NCI-H2196 treated with DMSO at 0.1 percent for 48 hours (cell line): ENCODE data around the gene AAR2.

Source experiments
- DNase-seq: peaks from one replicate; lab custom pipeline; 2025; ENCODE audit not compliant: unreplicated experiment; lab: John Stamatoyannopoulos, UW

AAR2 gene

DNA sequence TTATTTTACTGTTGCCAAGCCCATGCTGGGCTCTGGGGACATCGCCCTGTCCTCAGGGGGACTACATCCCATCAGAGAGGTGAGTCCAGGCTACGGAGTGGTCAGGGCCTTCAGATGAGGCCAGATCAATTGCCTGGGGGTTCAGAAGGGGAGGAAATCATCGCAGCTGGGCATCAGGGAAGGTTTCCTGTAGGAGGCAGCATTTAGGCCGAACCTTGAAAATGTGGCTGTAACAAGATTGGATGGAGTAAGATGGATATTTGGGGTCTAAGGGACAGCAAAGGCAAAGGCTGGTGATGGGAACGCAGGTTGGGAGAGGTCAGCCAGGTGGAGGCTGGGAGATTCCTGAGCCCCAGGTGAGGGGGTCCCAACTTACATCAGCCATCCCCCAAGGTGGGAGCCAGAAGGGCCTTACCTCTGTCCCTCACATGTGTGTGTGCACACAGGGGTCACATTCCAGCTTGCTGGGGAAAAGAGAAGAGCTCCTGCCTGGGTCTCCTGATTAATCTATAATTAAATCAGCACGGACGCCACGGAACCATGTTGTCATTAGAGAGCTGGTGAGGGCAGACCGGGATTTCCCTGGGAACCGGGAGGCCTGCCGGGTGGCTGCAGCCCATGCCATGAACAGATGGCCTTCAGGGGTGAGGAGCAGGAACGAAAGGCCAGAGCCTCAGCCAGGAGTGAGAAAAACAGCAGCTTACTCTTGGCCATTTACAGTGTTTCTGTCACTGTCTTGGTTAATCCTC, 39.3 kb downstream of the AAR2 start:
- DNase-seq: no peak

DNA sequence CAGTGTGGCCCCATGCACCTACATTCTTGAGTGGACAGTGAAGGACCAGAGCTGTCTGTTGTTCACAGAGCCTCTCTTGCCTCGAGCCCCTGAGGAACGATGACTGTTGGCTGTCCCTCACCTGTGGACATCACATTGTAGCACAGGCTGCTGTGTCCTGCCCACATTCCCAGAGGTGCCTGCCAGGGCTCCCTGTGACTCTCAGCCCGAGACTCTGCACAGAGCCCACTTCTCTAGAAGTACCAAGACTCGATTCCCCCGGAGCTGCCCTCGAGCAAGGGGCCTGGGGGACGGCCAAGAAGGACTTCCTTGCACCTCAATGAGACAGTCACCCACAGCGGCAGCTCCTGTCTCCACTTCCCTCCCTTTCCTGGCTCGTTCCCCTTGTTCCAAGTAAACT, 41.3 kb downstream of the AAR2 start:
- DNase-seq: no peak

DNA sequence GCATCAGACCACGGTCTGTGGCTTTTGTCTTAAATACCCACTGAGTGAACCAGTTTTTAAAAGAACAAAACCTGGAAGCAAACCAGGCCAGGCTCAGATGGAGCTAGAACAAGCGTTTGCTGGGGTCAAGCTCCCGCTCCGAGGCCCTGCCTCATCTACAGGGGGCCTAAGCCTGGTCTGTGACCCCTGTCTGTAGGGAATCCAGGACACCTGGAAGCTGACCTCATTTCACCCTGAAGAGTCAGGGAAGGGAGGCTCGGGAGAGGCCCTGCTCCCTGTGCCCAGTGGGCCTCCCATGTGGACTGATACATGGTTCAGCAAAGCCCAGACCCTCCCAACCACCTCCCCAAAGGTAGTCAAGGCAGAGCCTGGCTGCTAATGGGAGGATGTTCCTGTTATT, 43.1 kb downstream of the AAR2 start:
- DNase-seq: no peak

DNA sequence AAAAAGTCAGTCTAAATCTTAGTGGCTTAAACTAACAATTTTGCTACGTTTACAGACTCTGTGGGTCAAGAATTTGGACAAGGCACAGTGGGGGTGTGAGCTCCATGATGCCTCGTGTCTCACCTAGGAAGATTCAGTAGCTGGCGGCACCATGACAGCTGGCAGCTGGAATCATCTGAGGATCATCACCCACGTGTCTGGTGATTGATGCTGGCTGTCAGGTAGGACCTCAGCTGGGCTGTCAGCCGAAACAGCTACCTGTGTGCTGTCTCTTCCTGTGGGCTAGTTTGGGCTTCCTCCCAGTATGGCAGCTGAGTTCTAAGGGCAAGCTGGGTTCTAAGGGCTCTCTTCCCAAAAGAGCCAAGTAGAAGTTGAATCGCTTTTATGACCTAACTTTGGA, 43.5 kb downstream of the AAR2 start:
- DNase-seq: no peak

DNA sequence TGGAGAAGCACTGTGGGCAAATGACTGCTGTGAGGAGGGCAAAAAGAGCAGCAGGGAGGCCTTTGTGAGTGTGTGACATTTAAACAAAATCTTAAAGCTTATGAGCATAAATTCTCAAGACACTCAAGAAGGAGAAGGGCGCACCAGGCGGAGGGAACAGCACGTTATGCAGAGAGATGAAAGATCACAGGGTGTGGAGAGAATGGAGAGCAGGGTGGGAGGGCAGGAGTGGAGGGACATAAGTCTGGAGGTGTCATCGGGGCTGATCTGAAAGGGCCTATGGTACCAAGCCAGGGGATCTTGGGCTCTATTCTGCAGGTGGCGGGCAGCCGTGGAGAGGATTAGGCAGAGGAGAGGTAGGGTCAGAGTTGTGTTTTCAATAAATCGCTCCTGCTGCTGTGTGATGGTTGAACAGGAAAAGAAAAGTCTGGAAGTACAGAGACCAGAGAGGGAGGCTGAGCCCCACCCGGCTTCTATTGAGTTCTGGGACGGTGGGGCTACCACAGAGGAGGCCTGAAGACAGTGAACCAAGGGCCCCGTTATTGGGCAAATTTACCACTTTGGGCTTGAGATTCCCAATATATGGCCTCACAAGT, 45.6 kb downstream of the AAR2 start:
- DNase-seq: no peak

DNA sequence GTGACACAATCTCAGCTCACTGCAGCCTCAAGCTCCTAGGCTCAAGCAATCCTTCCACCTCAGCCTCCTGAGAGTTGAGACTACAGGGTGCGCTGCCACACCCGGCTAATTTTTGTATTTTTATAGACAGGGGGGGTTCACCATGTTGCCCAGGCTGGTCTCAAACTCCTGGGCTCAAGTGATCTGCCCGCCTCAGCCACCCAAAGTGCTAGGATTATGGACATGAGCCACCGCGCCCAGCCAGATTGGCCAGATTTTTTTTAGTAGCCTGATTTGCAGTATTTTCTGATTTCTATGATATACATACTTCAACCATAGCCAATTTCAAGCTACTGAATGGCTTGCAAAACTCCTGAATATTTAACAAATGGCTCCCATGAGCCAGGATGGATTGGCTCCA, 48.5 kb downstream of the AAR2 start:
- DNase-seq: no peak

DNA sequence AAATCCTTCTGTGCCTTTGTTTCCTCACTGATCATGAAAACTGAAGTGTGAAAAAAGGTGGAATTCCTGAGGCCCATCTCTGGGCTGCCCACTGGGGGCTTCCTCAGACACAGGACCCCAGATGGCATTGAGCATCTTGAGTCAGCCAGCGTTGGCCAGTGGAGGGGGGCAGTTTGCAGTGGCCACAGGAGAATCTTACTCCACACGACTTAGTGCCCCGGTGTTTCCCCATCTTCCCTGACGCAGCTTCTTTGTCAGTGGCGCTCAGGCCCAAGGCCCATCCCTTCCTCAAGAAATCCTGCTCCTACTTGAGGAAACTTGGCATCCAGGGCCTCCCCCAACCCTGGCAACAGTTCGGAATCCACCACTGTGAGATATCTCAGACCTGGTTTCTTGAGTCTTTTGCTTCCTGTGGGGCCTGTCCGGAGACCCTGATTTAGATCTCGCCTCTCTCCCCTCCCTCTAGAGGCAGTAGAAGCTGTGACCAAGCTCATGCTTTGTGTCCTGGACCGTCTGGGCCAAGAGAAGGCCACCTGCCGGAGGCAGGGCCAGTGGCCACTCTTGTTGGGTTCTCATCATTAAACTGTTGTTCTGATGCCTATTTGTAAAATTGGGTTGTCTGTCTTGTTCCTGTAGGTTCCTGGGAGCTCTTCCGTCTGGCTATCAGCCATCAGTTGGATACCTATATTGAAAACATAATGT, 49.6 kb downstream of the AAR2 start:
- DNase-seq: no peak

DNA sequence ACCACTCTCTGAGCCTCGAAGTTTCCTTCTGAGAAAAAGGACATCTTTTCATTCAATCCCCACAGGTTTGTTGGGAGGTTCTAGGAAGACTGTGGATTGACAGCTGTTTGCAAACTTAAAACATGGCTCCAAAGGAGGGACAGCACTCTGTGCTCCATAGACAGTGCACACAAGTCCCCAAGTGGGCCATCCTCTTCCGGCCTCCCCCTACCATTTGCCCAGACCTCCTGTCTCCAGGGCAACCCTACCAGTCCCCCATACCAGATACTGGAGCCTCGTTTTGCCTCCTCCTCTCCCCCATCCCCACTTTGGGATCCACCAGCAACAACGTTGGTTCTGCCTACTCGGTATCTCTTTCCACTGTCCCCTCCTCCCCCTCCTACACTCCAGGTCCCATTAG, 61.4 kb downstream of the AAR2 start:
- no peak for DNase-seq

DNA sequence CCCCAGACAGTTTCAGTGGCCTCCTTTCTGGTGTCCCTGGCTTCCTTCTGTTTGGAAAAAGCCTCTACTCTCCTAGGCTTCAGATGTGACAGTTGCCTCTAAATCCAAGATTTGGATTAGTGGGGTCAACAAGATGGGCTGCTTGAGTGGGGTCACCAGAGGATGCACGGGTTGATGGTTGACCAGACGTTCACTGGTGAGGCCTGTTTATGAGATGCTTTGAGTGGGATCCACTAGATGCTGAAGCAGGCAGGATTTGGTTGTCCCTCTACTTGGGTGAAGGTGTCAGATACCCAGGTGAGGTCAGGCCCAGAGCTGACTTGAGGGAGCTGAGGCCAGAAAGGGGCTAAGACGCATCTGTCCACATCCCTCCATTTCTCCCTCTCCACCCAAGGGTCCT, 61.8 kb downstream of the AAR2 start:
- no peak for DNase-seq

DNA sequence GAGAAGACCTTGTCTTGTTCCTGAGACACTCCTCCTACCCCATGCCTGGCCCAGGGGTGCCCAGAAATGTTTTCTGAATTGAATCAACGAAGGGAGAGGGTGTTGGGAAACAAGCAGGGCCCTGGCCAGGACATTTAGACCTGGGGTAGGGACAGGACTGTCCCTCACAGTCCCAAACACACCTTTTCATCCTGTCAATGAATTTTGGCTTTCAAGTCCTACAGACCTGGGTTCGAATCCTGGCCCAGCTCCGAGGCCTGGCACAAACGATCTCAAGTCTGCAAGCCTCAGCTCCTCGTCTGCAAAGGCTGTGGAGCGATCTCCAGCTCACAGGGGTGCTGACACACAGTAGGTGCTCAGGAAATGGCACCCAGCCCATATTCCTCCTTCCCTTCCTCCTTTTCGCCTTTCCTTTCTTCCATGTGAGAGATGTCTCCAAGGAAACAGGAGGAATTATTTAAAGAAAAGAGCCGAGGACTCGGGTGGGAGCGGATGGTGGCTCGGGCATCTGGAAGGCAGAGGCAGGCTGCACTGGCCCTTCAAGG, 62.6 kb downstream of the AAR2 start:
- no peak for DNase-seq

DNA sequence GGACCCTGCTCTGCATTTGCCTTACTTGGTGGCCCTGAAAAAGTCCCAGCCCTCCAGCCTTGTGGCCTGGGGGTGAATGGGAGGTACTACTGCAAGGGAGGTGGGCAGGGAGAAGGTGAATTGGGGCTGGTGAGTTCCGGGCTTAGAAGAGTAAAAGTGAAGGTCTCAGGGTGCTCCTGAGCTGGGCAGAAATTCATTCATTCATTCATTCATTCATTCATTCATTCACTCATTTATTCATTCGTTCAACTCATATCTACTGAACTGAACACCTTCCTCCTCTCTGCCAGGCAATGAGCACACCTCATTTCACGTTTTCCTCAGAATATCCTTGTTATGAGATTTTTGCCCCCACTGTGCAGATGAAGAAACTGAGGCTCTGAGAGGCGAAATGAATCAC, 63.2 kb downstream of the AAR2 start:
- DNase-seq: no peak

DNA sequence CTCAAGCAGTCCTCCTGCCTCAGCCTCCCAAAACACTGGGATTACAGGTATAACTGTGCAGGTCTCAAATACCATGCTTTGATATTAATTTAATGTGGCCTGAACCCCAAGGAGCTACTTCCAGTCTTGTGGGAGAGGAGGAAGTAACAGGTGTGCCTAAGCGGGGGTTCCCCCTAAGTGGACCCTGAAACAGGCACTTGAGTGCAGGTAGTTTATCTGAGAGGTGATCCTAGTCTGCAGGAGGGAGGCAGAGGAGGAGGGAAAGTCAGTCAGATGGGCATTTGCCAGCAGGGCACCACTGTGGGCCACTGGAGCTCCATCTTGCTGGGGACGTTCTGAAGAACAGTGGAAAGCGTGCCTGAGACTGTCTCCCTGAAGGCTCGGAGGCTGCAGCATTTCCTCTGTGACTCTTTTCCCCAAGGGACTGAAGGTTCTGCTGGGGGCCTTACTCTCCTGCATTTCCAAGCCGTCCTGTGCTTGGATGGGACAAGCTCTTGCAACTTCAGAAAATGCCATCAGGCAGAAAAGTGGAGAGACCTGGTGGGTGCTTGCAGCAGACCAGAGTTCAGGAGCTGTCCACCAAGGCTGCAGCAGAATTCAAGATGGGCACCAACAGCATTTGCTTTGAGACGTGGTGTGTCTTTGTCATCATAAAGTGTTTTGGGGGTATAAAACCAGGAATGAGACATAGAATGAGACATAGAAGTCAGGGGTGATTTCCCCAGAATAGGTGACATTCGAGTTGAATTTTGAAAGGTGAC, 65.3 kb downstream of the AAR2 start:
- DNase-seq: no peak

DNA sequence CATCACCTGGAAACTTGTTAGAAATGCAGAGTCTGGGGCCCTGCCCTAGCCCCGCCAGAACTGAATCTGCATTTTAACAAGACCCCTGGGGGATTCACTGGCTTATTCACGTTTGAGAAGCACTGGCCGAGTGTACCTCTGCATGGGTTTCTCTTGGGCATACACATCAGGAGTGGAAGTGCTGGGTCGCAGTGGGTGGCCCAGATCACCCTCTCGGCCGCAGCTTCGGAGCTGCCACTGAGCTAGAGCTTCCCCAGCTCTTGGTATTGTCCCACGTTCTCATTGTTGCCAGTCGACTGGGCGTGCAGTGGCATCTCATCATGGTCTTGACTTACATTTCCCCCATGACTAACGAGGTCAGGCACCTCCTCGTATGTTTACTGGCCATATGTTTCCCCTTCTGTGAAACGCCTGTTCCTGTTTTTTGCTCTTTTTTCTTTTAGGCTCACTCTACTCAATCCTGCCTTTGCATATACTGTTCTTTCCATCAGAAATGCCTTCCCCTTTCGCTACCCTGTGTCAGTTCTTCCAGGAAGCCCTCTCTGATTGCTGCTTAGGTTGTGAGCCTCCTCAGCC, 66.8 kb downstream of the AAR2 start:
- no peak for DNase-seq

DNA sequence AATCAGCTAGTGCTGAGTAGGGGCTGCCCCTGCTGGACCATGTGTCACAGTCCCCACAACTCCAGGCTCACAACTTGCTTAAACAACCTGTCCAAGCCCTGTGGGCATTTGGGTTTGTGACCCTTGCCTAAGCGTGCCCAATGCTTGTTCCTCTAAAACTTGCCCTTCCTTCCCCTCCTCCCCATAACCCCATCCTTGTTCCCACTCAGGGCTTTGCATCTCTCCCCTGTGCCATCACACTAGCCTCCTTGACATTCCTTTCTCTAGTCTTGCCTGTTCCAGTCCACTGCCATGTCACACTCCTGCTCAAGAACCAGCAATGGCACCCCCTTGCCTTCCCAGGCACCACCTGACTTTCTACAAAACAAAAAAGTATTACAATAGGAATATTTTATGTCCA, 67.6 kb downstream of the AAR2 start:
- DNase-seq: no peak

DNA sequence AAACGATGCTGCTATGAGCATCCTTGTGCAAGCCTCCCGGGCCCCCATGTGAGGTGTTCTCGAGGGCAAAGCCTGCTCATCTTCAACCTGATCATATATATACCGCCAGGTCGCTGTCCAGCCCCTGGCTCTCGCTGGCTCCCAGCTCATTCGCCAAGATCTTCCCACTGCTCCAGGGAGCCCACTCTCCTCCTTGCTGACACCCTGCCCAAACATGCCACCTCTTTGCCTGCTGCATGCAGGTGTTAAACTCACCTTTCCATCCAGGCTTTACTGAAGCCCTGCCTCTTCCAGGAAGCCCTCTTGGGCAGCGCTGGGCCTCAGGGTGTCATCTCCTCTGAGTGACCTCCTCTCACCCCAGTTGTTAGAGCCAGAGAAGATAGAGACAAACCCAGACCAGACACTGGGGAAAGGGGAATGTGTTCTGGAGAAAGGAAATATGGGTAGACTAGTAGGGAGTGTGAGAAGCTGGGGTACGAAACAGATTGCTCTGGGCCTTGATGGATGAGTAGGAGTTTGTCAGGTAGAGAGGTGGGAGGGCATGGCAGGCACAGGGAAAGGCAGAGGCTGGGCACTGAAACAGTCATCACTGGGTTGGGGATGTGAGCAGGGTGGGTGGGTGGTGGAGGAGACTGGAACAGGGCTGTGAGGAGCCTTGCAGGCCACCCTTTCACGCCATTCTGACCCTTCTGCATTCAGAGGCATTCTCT, 68.7 kb downstream of the AAR2 start:
- no peak for DNase-seq

DNA sequence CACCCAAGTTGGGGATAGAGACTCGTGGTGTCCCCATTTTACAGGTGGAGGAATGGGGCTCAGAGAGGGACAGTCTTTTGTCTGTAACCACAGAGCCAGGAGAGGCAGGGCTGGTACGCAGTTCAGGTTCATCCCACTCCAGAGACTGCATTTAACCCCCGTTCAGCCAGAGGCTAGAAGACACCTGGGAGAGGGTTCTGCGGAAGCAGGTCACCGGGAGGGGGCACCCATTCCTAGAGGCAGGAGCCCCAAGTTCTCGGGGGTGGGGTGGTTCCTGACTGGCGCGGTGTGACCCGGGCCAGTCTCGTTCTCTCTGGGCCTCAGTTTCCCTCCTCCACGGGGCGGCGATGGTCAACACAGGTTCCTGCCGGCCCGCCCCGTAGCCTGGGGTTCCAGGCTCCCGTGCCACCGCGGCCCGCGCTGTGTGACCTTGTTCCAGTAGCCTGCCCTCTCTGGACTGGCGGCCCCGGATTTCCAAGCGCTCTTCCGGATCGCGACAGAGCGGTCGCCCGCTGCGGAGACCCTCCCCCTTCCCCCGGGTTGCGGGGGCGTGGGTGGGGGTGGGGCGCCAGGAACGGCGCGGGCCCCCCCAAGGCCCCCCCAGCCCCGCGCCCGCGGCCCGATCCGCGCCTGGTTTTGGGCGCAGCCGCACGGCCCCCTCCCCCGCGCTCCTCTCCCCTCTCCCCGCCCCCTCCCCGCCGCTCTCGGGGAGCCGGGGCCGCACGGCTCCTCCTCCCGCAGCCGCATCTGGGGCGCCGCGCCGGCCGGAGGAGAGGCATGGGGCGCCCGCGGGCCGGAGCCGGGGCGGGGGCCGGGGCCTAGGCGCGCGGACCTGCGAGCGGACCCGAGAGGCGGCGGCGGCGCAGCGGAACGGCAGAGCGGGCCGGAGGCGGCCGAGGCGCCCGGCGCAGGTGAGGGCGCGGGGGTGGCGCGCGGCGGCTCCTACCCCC, 69.6 kb downstream of the AAR2 start, which contains the start of gene DLGAP4:
TSS of gene DLGAP4 (plus strand) at position 738 of the 950 bp plus-strand sequence. CDS start 125,379 bp downstream, outside the sequence.
- DNase-seq: no peak
